Measurements from ENCODE around the gene TOM1.

Gene TOM1

GRCh38 chr22:35325209-35325608 is 25.5 kb downstream of the TOM1 start:
- no peak for TF ChIP-seq CTCF (conservative IDR thresholded peaks at IDR 0.05)
- no peak overlapping the region for H3K27ac ChIP-seq

- no peak overlapping the region for H3K27ac ChIP-seq
- TF ChIP-seq CTCF (conservative IDR thresholded peaks at IDR 0.05) = no peak
Observed at GRCh38 chr22:35326854-35327562, 27.3 kb downstream of the TOM1 start.

GRCh38 chr22:35327690-35328471 is 28.2 kb downstream of the TOM1 start:
- no peak for TF ChIP-seq CTCF (conservative IDR thresholded peaks at IDR 0.05)
- peak overlapping the region; percentile 9; the same call in 1 of the 2 replicates for H3K27ac ChIP-seq

- peak overlapping the region; percentile 9; the same call in 1 of the 2 replicates for H3K27ac ChIP-seq
- TF ChIP-seq CTCF (conservative IDR thresholded peaks at IDR 0.05) = no peak
Observed at GRCh38 chr22:35328472-35328885, 28.8 kb downstream of the TOM1 start.

GRCh38 chr22:35329114-35329847 is 29.6 kb downstream of the TOM1 start:
- peak overlapping the region; percentile 9; the same call in 1 of the 2 replicates for H3K27ac ChIP-seq
- peak; percentile 39; the same call in 1 of the 2 replicates for TF ChIP-seq CTCF (conservative IDR thresholded peaks at IDR 0.05)

- TF ChIP-seq CTCF (conservative IDR thresholded peaks at IDR 0.05) = no peak
- no peak overlapping the region for H3K27ac ChIP-seq
Observed at GRCh38 chr22:35330258-35330861, 30.7 kb downstream of the TOM1 start.
